Retina (tissue), 1 donor: Measurements from ENCODE around the gene PTTG1IP.
"Not testable (repeated sequence)": the region's sequence is repeated elsewhere in the genome, so short reads cannot be mapped to it uniquely, and the experiment has no call there.

Experiments used
- DNase-seq: peaks from one replicate; pipeline ENCODE4 v3.0.0-alpha.2; 2016

The PTTG1IP gene

GRCh38 chr21:44873356-44874239, at the start of gene PTTG1IP:
Gene PTTG1IP (minus strand): TSS chr21:44873690. CDS start chr21:44873616, 74 bp downstream.
- DNase-seq = peak; percentile 97

- no peak for DNase-seq
Measured at GRCh38 chr21:44921928-44922327, 48.4 kb upstream of the PTTG1IP start.

GRCh38 chr21:44920694-44921604, 47.5 kb upstream of the PTTG1IP start, which contains the start of gene ITGB2:
Gene ITGB2 (minus strand): TSS chr21:44920899. CDS start chr21:44910782, 10,117 bp downstream.
- no peak for DNase-seq

GRCh38 chr21:44919913-44920693, 46.6 kb upstream of the PTTG1IP start:
- no peak for DNase-seq

- DNase-seq = no peak
Measured at GRCh38 chr21:44919111-44919912, 45.8 kb upstream of the PTTG1IP start.

- DNase-seq = peak; percentile 67
Measured at GRCh38 chr21:44918581-44919033, 45.1 kb upstream of the PTTG1IP start.

GRCh38 chr21:44918107-44918470, 44.6 kb upstream of the PTTG1IP start:
- no peak for DNase-seq

GRCh38 chr21:44917446-44918106, 44.1 kb upstream of the PTTG1IP start:
- DNase-seq = no peak

- no peak for DNase-seq
Measured at GRCh38 chr21:44916965-44917364, 43.5 kb upstream of the PTTG1IP start.

- no peak for DNase-seq
Measured at GRCh38 chr21:44914176-44914874, 40.8 kb upstream of the PTTG1IP start.

- DNase-seq = no peak
Measured at GRCh38 chr21:44913425-44914175, 40.1 kb upstream of the PTTG1IP start.

- not testable (repeated sequence) for DNase-seq
Measured at GRCh38 chr21:44912506-44913412, 39.3 kb upstream of the PTTG1IP start.

- DNase-seq = no peak
Measured at GRCh38 chr21:44912158-44912473, 38.6 kb upstream of the PTTG1IP start.

- no peak for DNase-seq
Measured at GRCh38 chr21:44911384-44912157, 38.1 kb upstream of the PTTG1IP start.

GRCh38 chr21:44911068-44911383, 37.5 kb upstream of the PTTG1IP start:
- no peak for DNase-seq

GRCh38 chr21:44910229-44911067, 37.0 kb upstream of the PTTG1IP start:
- DNase-seq = no peak

GRCh38 chr21:44909719-44910118, 36.2 kb upstream of the PTTG1IP start:
- DNase-seq = no peak
